Activated CD4-positive, alpha-beta memory T cell treated with anti-CD3 and anti-CD28 coated beads for 36 hours (primary cell): ENCODE measurements around the gene POLL. TPM values are rescaled to one million over a fixed set of nuclear protein-coding genes. Genes with fewer than 3 reads are reported as not detected.
A peak's percentile ranks its signal among the peaks of the same experiment; 100 is the strongest.
"Not testable (repeated sequence)": the region's sequence is repeated elsewhere in the genome, so short reads cannot be mapped to it uniquely, and the experiment has no call there.

Experiments
- CTCF ChIA-PET: fragments of 350-600 bp; sonication (Branson Sonifier 250); formaldehyde crosslinking; loops from one replicate; lab custom pipeline; 2021; ENCODE audit warnings: antibody characterized with exemption, inconsistent platforms; lab: Charles Lee
- POLR2A ChIA-PET: fragments of 350-600 bp; sonication (Branson Sonifier 250); formaldehyde crosslinking; loops from one replicate; lab custom pipeline; 2021; ENCODE audit warnings: antibody characterized with exemption; lab: Charles Lee
- DNase-seq: peaks from one replicate; pipeline ENCODE4 v3.0.0-alpha.2; 2020
- H3K27ac Mint-ChIP-seq: one replicate; pipeline ENCODE4 v1.8.0; 2021; ENCODE audit warnings: mixed read lengths
- H3K27me3 Mint-ChIP-seq: one replicate; pipeline ENCODE4 v1.8.0; 2021; ENCODE audit warnings: mixed read lengths
- H3K36me3 Mint-ChIP-seq: one replicate; pipeline ENCODE4 v1.8.0; 2021; ENCODE audit warnings: mixed read lengths
- H3K4me1 Mint-ChIP-seq: one replicate; pipeline ENCODE4 v1.8.0; 2021; ENCODE audit warnings: low read depth, mixed read lengths
- H3K4me3 Mint-ChIP-seq: one replicate; pipeline ENCODE4 v1.8.0; 2021; ENCODE audit warnings: mild to moderate bottlenecking, mixed read lengths
- H3K9me3 Mint-ChIP-seq: one replicate; pipeline ENCODE4 v1.8.0; 2021; ENCODE audit warnings: mixed read lengths
- intact Hi-C: fragments of 100-400 bp; cut with micrococcal nuclease; formaldehyde crosslinking; loops from one replicate; pipeline ENCODE4 v1.15.1; 2023
- total RNA-seq, 2 experiments: library from RNA; stranded (reverse); gene quantifications; one replicate each; pipeline ENCODE4 v1.2.3, GENCODE V29; 2021

POLL gene
- 10 to 100 TPM; 29.4 to 30.8 TPM for total RNA-seq

DNA sequence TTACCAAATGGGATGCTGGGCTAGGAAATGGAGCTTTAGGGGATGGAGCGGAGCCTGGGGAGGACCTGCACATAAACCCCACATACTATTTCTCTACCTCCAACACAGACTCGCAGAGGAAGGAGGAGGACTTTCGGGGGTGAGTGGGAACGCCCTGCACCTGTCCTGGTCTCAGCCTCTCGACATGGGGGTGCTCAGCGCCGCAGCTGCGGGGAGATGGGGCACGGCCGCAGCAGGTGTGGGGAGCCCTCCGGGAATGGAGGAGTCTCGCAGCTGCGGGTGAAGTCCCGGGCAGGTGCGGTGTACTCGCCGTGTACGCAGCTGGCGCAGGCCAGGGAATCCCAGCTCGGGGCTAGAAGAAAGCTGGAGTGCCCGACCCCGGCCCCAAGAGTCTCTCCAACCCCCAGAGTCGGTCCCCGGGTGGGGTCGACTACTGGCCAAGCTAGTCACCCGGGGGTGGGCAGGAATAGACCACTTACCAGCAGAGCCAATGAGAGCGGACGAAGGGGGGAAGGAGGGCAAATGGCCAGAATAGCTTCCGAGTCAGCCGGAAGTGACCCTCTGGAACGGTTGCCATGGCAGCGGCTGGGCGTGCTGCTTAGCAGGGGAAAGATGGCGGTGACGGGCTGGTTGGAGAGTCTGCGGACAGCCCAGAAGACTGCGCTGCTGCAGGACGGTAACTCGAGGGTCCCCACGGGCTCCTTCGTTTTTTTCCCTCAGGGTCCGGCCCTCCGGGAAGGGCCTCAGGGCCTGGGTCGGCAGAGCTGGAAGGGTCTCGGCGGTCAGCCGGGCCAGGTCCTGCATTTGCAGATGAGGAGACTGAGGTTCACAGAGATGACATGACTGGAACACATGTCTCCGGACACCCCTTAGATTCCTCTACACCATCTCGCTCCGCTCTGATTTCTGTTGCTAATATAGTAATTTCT is at the start of gene POLL, which contains the start of gene DPCD:
POLL (minus strand) TSS at position 533 of the 929 bp plus-strand sequence. CDS start 897 bp downstream, outside the sequence.
DPCD (plus strand) TSS at position 597 of the 929 bp plus-strand sequence; CDS start at position 613, 16 bp downstream.
- Mint-ChIP-seq H3K4me1 (peaks cover 21% of the 10 kb centered on the region), H3K27ac (peak within 1 kb of the TSS; percentile 69), H3K36me3 (peaks cover 5% of the 10 kb centered on the region), H3K27me3 (no peaks in the 10 kb centered on the region), H3K9me3 (no peaks in the 10 kb centered on the region), H3K4me3 (peak within 1 kb of the TSS; percentile 91)
- POLR2A ChIA-PET, result interaction anchor here (1.1 to 1.2 kb wide), 2 partner anchors 15 to 194 kb away, joined by 3 read pairs; no protein-coding TSS in a partner anchor
- intact Hi-C loops, result loop anchor here (5.0 kb wide), 1 partner anchor 194 kb away; the partner anchor contains the start of gene NPM3
- DNase-seq, result peak; percentile 95
- CTCF ChIA-PET, result interaction anchor here (0.6 to 2.2 kb wide), 11 partner anchors 9 to 674 kb away, joined by 3 to 23 read pairs (median 4); partner anchors contain the start of gene NPM3

- H3K9me3 Mint-ChIP-seq, DNase-seq, H3K36me3 Mint-ChIP-seq, H3K27me3 Mint-ChIP-seq, H3K27ac Mint-ChIP-seq, POLR2A ChIA-PET, H3K4me3 Mint-ChIP-seq, intact Hi-C loops, CTCF ChIA-PET: not testable (repeated sequence)
- peaks cover 15% of the 10 kb centered on the region for H3K4me1 Mint-ChIP-seq
Observed at GRCh38 chr10:101633510-101633909, 45.5 kb upstream of the POLL start.

- intact Hi-C loops, result no loop called here
- no peak for DNase-seq
- Mint-ChIP-seq H3K27ac (no peak overlapping the region), H3K4me3 (no peak overlapping the region), H3K4me1 (peaks cover 15% of the 10 kb centered on the region), H3K36me3 (peaks cover 10% of the 10 kb centered on the region), H3K9me3 (no peaks in the 10 kb centered on the region), H3K27me3 (no peaks in the 10 kb centered on the region)
- CTCF ChIA-PET, result no interaction called here
- POLR2A ChIA-PET, result no interaction called here
Observed at GRCh38 chr10:101631821-101632475, 43.9 kb upstream of the POLL start.

DNA sequence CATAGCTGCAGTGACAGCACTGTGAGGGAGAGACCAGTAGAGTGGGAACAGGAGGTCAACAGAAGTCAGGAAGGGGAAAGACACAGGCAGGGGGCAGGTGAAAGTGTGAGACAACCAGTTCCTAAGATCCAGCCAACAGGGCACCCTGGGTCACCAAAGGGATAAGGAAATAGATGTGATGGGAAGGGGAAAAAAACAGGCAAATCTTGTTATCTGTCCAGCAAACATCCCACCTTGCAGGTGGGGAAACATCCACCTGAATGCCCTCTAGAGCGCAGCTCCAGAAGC is 42.5 kb upstream of the POLL start:
- DNase-seq, result no peak
- Mint-ChIP-seq H3K4me1 (peaks cover 12% of the 10 kb centered on the region), H3K27me3 (no peaks in the 10 kb centered on the region), H3K27ac (no peak overlapping the region), H3K4me3 (no peak overlapping the region), H3K36me3 (peaks cover 8% of the 10 kb centered on the region), H3K9me3 (no peaks in the 10 kb centered on the region)
- CTCF ChIA-PET, result interaction anchor here (0.7 kb wide), 1 partner anchor 259 kb away, joined by 3 read pairs; no protein-coding TSS in a partner anchor
- intact Hi-C loops, result no loop called here
- POLR2A ChIA-PET, result no interaction called here

DNA sequence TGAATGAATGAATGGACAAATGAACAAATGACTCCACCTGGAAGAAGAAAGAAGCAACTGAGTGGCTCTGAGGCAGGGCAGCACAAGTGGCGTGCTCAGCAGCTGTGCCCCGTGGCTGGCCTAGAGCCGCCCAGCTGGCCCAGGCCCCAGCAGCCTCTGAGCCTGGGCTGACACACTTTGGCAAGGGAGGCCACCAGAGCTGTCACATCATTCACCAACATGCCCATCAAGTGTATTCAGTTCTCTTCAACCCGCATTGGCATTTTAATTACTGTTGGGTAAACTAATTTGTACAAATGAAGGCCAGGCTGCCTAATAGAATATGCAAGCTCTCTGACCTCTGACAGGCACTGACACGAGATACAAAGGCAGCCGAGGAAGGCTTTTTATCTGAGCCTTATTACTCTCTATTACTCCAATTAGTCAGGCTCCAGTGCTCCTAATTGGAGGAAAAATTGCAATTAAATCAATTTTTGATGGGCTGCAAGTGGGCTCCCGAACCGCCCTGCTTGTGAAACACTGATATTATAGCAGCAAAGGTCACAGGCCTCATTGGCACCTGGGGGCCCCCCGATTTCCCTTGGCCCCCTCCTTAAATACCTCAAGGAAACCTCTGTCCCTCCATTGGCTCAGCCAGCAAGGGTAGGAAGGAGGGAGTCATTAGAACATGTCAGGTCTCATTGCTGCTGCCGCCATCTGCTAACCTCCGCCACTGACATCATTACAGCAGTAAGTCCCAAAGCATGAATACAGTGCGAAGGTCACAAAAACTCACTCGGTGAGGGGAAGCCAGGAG is 42.0 kb upstream of the POLL start:
- Mint-ChIP-seq H3K4me3 (no peak overlapping the region), H3K36me3 (peaks cover 8% of the 10 kb centered on the region), H3K9me3 (no peaks in the 10 kb centered on the region), H3K27ac (no peak overlapping the region), H3K4me1 (peaks cover 9% of the 10 kb centered on the region), H3K27me3 (no peaks in the 10 kb centered on the region)
- no peak for DNase-seq
- CTCF ChIA-PET, result interaction anchor here (0.7 kb wide), 1 partner anchor 260 kb away, joined by 3 read pairs; no protein-coding TSS in a partner anchor
- intact Hi-C loops, result no loop called here
- POLR2A ChIA-PET, result interaction anchor here (0.6 kb wide), 1 partner anchor 94 kb away, joined by 3 read pairs; no protein-coding TSS in a partner anchor

- ChIA-PET CTCF (no interaction called here), POLR2A (interaction anchor here (0.6 kb wide), 1 partner anchor 63 kb away, joined by 4 read pairs; no protein-coding TSS in a partner anchor)
- Mint-ChIP-seq H3K36me3 (peaks cover 8% of the 10 kb centered on the region), H3K27ac (no peak overlapping the region), H3K4me3 (no peak overlapping the region), H3K27me3 (no peaks in the 10 kb centered on the region), H3K9me3 (no peaks in the 10 kb centered on the region), H3K4me1 (peaks cover 2% of the 10 kb centered on the region)
- no peak for DNase-seq
- intact Hi-C loops, result no loop called here
Observed at GRCh38 chr10:101625821-101626412, 37.9 kb upstream of the POLL start.

GRCh38 chr10:101624526-101625102 is 36.6 kb upstream of the POLL start:
- DNase-seq, result no peak
- H3K9me3 Mint-ChIP-seq, result no peaks in the 10 kb centered on the region
- ChIA-PET POLR2A (no interaction called here), CTCF (no interaction called here)
- no peaks in the 10 kb centered on the region for H3K27me3 Mint-ChIP-seq
- H3K27ac Mint-ChIP-seq, result no peak overlapping the region
- H3K4me1 Mint-ChIP-seq, result no peaks in the 10 kb centered on the region
- intact Hi-C loops, result no loop called here
- no peak overlapping the region for H3K4me3 Mint-ChIP-seq
- peaks cover 8% of the 10 kb centered on the region for H3K36me3 Mint-ChIP-seq

DNA sequence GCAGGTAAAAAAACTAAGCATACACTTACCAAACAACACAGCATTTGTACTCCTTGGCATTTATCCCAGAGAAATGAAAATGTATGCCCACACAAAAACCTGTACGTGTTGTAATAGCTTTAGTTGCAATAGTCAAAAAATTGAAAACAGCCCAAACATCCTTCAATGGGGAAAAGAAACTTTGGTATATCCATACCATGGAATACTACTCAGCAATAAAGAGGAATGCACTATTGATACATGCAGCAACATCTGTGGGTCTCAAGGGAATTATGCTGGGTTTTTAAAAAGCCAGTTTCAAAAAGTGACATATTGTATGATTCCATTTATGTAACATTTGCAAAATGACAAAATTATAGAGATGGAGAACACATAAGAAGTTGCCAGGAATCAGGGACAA is 35.5 kb upstream of the POLL start:
- CTCF ChIA-PET, result interaction anchor here (1.6 kb wide), 1 partner anchor 159 kb away, joined by 4 read pairs; the partner anchor contains the start of gene NPM3
- DNase-seq, result no peak
- no peaks in the 10 kb centered on the region for H3K27me3 Mint-ChIP-seq
- H3K27ac Mint-ChIP-seq, result no peak overlapping the region
- no peaks in the 10 kb centered on the region for H3K4me1 Mint-ChIP-seq
- no peaks in the 10 kb centered on the region for H3K9me3 Mint-ChIP-seq
- H3K36me3 Mint-ChIP-seq, result peaks cover 8% of the 10 kb centered on the region
- POLR2A ChIA-PET, result no interaction called here
- no peak overlapping the region for H3K4me3 Mint-ChIP-seq
- intact Hi-C loops, result no loop called here

DNA sequence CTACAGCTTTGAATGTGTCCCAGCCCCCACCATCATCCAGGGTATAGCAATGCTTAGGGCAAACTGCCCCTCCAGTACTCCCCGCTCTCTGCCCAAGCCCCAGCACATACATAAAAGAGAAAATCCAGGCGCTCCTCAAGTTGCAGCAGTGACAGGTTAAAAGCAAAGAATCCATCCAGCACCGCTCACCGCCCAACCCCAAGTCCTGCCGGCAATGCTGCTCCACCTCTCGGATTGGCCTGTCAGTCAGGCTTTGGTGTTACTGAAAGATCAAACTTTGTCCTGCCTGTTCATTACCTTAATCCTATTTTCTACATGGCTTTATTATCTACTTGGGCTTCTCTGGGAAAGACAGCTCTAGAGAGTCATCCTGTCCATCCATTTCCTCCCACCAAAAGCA is 31.9 kb upstream of the POLL start:
- Mint-ChIP-seq H3K36me3 (peaks cover 6% of the 10 kb centered on the region), H3K27me3 (no peaks in the 10 kb centered on the region), H3K27ac (no peak overlapping the region), H3K9me3 (no peaks in the 10 kb centered on the region), H3K4me3 (no peak overlapping the region), H3K4me1 (no peaks in the 10 kb centered on the region)
- intact Hi-C loops, result no loop called here
- POLR2A ChIA-PET, result no interaction called here
- DNase-seq, result no peak
- CTCF ChIA-PET, result no interaction called here

- Mint-ChIP-seq H3K9me3 (no peaks in the 10 kb centered on the region), H3K27me3 (no peaks in the 10 kb centered on the region), H3K4me3 (no peak overlapping the region), H3K36me3 (peaks cover 6% of the 10 kb centered on the region), H3K4me1 (no peaks in the 10 kb centered on the region), H3K27ac (no peak overlapping the region)
- CTCF ChIA-PET, result no interaction called here
- intact Hi-C loops, result no loop called here
- DNase-seq, result no peak
- POLR2A ChIA-PET, result no interaction called here
Observed at GRCh38 chr10:101618871-101619270, 30.8 kb upstream of the POLL start.
